ENCODE data around the gene ECE1. TPM values are rescaled to one million over a fixed set of nuclear protein-coding genes. Genes with fewer than 3 reads are reported as not detected.

The ECE1 gene
- total and polyA plus RNA-seq, 4 donors: 12.1 to 155 (median 123) TPM

DNA sequence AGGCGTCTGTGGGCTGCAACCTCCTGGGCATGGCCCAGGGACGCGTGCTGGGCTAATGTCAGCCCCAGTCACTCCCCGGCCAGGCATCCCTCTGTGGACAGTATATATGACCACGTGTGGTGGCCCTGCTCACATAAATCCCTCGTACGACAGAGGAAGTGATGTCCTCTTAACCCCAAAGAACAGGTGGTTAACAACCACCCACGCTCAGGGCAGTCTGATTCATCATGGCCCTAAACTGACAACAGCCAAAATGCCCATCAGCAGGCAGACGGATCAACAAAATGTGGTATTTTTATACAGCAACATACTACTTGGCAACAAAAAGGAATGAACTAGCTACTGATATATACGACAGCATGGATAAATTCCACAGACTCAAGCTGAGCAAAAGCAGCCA is 51.0 kb downstream of the ECE1 start:
- DNase-seq (no peak), ATAC-seq (ENCODE audit: low FRiP score) (no peak)
- no peaks in the 10 kb centered on the region for H3K27me3 ChIP-seq (ENCODE audit: control insufficient read depth in 1 of 2, insufficient read depth in 2 of 2, low read length in 1 of 2)
- peak overlapping the region in 1 of 2 donors; percentile 65 for H3K27ac ChIP-seq (ENCODE audit: low read depth in 1 of 2, low read length in 2 of 2)
- intact Hi-C loops (cut with DNase I): no loop called here
- WGBS, 2 donors: 42 to 44% methylated on average over 10 of the region's 10 CpGs
- H3K4me1 ChIP-seq (ENCODE audit: control insufficient read depth in 1 of 2, insufficient read depth in 2 of 2, low read length in 2 of 2): no peaks in the 10 kb centered on the region
- H3K36me3 ChIP-seq (ENCODE audit: control insufficient read depth in 1 of 2, insufficient read depth in 2 of 2, low read length in 1 of 2): peaks cover 4 to 6% of the 10 kb centered on the region in 2 donors
- H3K9me3 ChIP-seq (ENCODE audit: control insufficient read depth, low read length): no peaks in the 10 kb centered on the region
- H3K4me3 ChIP-seq (ENCODE audit: low read length in 2 of 2): no peak overlapping the region

DNA sequence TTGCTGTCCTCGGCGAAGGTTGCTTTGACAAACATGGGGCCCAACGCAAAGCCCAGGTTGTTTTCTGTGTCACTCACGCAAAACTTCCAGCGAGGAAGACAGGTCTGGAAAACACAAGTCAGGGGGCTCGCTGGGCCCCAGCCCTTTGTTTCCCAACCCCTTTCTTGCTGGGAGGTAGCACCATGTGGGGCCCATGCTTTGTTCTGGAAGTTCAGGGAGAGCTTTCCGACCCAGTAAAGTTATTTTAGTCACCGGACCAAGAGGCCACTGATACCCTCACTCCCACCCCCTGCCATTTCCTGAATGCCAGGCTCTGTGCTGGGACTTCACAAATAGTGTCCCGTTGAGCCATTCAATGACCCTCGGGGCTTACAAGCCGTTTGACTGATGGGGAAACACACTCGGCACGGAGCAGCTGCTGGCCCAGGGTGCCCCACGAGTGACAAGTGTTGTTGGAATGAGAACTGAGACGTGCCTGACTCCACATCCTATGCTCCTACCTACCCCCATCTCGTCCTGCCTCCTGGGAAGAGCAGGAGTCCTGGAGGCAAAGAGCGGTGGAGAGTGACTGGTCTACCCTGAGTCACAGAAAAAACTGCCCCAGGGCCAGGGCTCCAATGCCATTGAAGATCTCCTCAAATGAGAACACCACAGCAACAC is 52.0 kb downstream of the ECE1 start:
- Histone ChIP-seq H3K27me3 (ENCODE audit: control insufficient read depth in 1 of 2, insufficient read depth in 2 of 2, low read length in 1 of 2) (no peaks in the 10 kb centered on the region), H3K9me3 (ENCODE audit: control insufficient read depth, low read length) (no peaks in the 10 kb centered on the region), H3K36me3 (ENCODE audit: control insufficient read depth in 1 of 2, insufficient read depth in 2 of 2, low read length in 1 of 2) (peaks cover 0 to 4% of the 10 kb centered on the region in 2 donors), H3K4me3 (ENCODE audit: low read length in 2 of 2) (no peak overlapping the region), H3K4me1 (ENCODE audit: control insufficient read depth in 1 of 2, insufficient read depth in 2 of 2, low read length in 2 of 2) (no peaks in the 10 kb centered on the region), H3K27ac (ENCODE audit: low read depth in 1 of 2, low read length in 2 of 2) (peak overlapping the region in 1 of 2 donors; percentile 3)
- 39 to 52% methylated on average over 17 of the region's 17 CpGs for WGBS, 2 donors
- DNase-seq (peak in 1 of 2 donors; percentile 69), ATAC-seq (ENCODE audit: low FRiP score) (no peak)
- intact Hi-C loops (cut with DNase I): no loop called here

DNA sequence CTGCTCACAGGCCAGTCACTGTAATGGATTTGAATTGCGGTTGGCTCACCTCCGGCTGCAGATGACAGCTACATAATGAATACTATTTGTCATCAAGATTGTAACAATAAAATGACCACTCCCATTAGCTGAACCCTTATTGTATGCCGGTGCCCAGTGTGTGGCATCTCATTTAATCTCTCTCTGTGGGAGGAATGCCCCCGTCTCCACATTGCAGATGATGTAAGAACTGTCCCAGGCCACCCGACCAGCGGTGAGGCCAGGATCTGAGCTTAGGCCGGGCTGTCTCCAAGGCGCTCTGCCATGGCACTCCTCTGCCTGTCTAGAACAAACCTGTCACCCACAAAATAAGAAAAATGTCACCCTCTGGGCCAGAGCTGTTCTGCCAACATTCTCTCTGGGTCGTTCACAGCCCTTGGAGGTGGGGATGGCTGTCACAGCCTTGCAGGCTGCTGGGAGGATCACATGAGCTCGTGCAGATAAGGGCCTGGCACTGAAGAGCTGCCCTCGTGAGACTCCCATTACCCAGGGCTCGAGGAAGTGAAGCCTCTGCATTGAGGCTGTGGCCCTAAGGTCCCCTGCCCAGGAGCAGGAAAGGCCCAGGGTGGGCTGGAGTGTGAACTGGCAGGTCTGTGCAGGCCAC is 52.7 kb downstream of the ECE1 start:
- H3K27me3 ChIP-seq (ENCODE audit: control insufficient read depth in 1 of 2, insufficient read depth in 2 of 2, low read length in 1 of 2): no peaks in the 10 kb centered on the region
- H3K4me3 ChIP-seq (ENCODE audit: low read length in 2 of 2): no peak overlapping the region
- intact Hi-C loops (cut with DNase I): no loop called here
- no peaks in the 10 kb centered on the region for H3K9me3 ChIP-seq (ENCODE audit: control insufficient read depth, low read length)
- no peaks in the 10 kb centered on the region for H3K4me1 ChIP-seq (ENCODE audit: control insufficient read depth in 1 of 2, insufficient read depth in 2 of 2, low read length in 2 of 2)
- ATAC-seq (ENCODE audit: low FRiP score) (no peak), DNase-seq (no peak)
- peaks cover 0 to 1% of the 10 kb centered on the region in 2 donors for H3K36me3 ChIP-seq (ENCODE audit: control insufficient read depth in 1 of 2, insufficient read depth in 2 of 2, low read length in 1 of 2)
- no peak overlapping the region for H3K27ac ChIP-seq (ENCODE audit: low read depth in 1 of 2, low read length in 2 of 2)
- WGBS, 2 donors: 34 to 45% methylated on average over 12 of the region's 12 CpGs

DNA sequence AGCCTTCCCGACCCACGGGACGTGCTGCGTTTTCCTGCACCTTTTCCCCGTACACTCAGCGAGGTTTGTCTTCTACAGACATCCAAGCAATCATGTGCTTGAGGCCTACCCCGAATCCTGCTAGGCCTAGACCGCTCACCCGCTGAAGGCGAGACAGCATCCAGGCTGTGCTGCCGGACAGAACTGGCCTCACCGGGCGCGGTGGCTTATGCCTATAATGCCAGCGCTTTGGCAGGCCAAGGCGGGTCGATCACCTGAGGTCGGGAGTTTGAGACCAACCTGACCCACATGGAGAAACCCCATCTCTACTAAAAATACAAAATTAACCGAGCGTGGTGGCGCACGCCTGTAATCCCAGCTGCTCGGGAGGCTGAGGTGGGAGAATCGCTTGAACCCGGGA is 54.1 kb downstream of the ECE1 start:
- no peaks in the 10 kb centered on the region for H3K36me3 ChIP-seq (ENCODE audit: control insufficient read depth in 1 of 2, insufficient read depth in 2 of 2, low read length in 1 of 2)
- H3K27me3 ChIP-seq (ENCODE audit: control insufficient read depth in 1 of 2, insufficient read depth in 2 of 2, low read length in 1 of 2): no peaks in the 10 kb centered on the region
- intact Hi-C loops (cut with DNase I): no loop called here
- H3K27ac ChIP-seq (ENCODE audit: low read depth in 1 of 2, low read length in 2 of 2): no peak overlapping the region
- DNase-seq: no peak
- no peaks in the 10 kb centered on the region for H3K4me1 ChIP-seq (ENCODE audit: control insufficient read depth in 1 of 2, insufficient read depth in 2 of 2, low read length in 2 of 2)
- no peaks in the 10 kb centered on the region for H3K9me3 ChIP-seq (ENCODE audit: control insufficient read depth, low read length)
- no peak overlapping the region for H3K4me3 ChIP-seq (ENCODE audit: low read length in 2 of 2)
- 96 to 97% methylated on average over 25 of the region's 25 CpGs for WGBS, 2 donors
- no peak for ATAC-seq (ENCODE audit: low FRiP score)

DNA sequence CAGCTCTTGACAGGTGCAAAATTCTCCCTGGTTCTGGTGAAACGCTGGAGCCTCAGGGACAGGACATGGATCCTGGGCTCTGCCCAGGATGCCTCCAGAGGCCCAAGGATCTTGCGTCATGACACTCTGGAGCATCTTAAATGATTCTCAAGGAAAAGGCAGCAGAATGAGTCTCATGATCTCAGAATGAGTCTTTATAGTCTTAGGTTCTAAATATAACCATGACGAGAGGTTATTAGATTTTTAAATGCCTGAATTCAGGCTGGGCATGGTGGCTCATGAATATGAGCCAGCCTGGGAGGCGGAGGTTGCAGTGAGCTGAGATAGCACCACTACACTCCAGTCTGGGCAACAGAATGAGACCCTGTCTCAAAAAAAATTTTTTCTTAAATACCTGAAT is 55.5 kb downstream of the ECE1 start:
- no peaks in the 10 kb centered on the region for H3K36me3 ChIP-seq (ENCODE audit: control insufficient read depth in 1 of 2, insufficient read depth in 2 of 2, low read length in 1 of 2)
- no peak for ATAC-seq (ENCODE audit: low FRiP score)
- intact Hi-C loops (cut with DNase I): no loop called here
- no peaks in the 10 kb centered on the region for H3K4me1 ChIP-seq (ENCODE audit: control insufficient read depth in 1 of 2, insufficient read depth in 2 of 2, low read length in 2 of 2)
- no peaks in the 10 kb centered on the region for H3K9me3 ChIP-seq (ENCODE audit: control insufficient read depth, low read length)
- 55 to 56% methylated on average over 4 of the region's 4 CpGs for WGBS, 2 donors
- no peak for DNase-seq
- H3K27ac ChIP-seq (ENCODE audit: low read depth in 1 of 2, low read length in 2 of 2): no peak overlapping the region
- no peaks in the 10 kb centered on the region for H3K27me3 ChIP-seq (ENCODE audit: control insufficient read depth in 1 of 2, insufficient read depth in 2 of 2, low read length in 1 of 2)
- H3K4me3 ChIP-seq (ENCODE audit: low read length in 2 of 2): no peak overlapping the region

DNA sequence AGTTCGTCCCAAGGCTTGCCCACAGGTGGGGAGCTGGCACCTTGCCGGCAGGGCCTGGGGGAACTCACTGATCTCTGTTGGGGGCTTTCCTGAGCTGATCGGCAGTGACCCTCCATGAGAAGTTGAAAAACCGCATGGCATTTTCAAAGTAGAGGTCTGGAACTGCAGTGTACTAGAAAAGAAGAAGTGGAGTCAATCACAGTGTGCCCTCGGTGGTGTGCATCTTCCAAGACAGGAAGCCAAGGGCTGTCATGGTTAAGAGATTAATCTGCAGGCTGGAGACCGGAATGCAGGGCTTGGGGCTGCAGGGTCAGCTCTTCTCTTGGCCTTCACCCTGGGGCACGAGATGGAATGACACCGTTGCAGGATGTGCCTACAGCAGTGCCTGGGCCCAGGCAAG is 56.8 kb downstream of the ECE1 start:
- no peak for ATAC-seq (ENCODE audit: low FRiP score)
- Histone ChIP-seq H3K36me3 (ENCODE audit: control insufficient read depth in 1 of 2, insufficient read depth in 2 of 2, low read length in 1 of 2) (no peaks in the 10 kb centered on the region), H3K27ac (ENCODE audit: low read depth in 1 of 2, low read length in 2 of 2) (no peak overlapping the region)

DNA sequence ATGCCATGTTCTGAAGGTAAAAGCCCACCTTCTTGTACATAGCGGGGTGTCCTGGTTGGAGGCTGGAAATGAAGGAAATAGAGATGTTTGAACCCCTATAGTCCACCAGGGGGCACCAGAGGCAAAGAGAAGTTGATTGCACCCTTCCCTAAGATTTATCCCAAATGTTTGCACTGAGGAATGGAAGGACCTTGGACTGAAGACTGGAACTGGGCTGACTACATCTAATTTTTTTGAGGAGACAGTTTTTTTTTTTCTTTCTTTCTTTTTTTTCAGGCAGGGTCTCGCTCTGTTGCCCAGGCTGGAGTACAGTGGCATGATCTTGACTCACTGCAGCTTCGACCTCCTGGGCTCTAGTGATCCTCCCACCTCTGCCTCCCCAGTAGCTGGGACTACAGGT is 58.2 kb downstream of the ECE1 start:
- Histone ChIP-seq H3K36me3 (ENCODE audit: control insufficient read depth in 1 of 2, insufficient read depth in 2 of 2, low read length in 1 of 2) (peaks cover 0 to 3% of the 10 kb centered on the region in 2 donors), H3K4me1 (ENCODE audit: control insufficient read depth in 1 of 2, insufficient read depth in 2 of 2, low read length in 2 of 2) (no peaks in the 10 kb centered on the region), H3K27ac (ENCODE audit: low read depth in 1 of 2, low read length in 2 of 2) (no peak overlapping the region), H3K27me3 (ENCODE audit: control insufficient read depth in 1 of 2, insufficient read depth in 2 of 2, low read length in 1 of 2) (no peaks in the 10 kb centered on the region), H3K4me3 (ENCODE audit: low read length in 2 of 2) (no peak overlapping the region), H3K9me3 (ENCODE audit: control insufficient read depth, low read length) (no peaks in the 10 kb centered on the region)
- ATAC-seq (ENCODE audit: low FRiP score) (peak; percentile 87), DNase-seq (no peak)
- intact Hi-C loops (cut with DNase I): loop anchor here (1.0 kb wide), 1 partner anchor 136 kb away; no protein-coding TSS in a partner anchor
- whole genome bisulfite sequencing, 2 donors: 68 to 75% methylated on average over 3 of the region's 3 CpGs

More for the DNA sequence above, 56.8 kb downstream of the ECE1 start:
- DNase-seq: no peak
- Histone ChIP-seq H3K9me3 (ENCODE audit: control insufficient read depth, low read length) (no peaks in the 10 kb centered on the region), H3K27me3 (ENCODE audit: control insufficient read depth in 1 of 2, insufficient read depth in 2 of 2, low read length in 1 of 2) (no peaks in the 10 kb centered on the region), H3K4me3 (ENCODE audit: low read length in 2 of 2) (no peak overlapping the region), H3K4me1 (ENCODE audit: control insufficient read depth in 1 of 2, insufficient read depth in 2 of 2, low read length in 2 of 2) (no peaks in the 10 kb centered on the region)
- intact Hi-C loops (cut with DNase I): no loop called here
- WGBS, 2 donors: 74 to 78% methylated on average over 8 of the region's 8 CpGs

DNA sequence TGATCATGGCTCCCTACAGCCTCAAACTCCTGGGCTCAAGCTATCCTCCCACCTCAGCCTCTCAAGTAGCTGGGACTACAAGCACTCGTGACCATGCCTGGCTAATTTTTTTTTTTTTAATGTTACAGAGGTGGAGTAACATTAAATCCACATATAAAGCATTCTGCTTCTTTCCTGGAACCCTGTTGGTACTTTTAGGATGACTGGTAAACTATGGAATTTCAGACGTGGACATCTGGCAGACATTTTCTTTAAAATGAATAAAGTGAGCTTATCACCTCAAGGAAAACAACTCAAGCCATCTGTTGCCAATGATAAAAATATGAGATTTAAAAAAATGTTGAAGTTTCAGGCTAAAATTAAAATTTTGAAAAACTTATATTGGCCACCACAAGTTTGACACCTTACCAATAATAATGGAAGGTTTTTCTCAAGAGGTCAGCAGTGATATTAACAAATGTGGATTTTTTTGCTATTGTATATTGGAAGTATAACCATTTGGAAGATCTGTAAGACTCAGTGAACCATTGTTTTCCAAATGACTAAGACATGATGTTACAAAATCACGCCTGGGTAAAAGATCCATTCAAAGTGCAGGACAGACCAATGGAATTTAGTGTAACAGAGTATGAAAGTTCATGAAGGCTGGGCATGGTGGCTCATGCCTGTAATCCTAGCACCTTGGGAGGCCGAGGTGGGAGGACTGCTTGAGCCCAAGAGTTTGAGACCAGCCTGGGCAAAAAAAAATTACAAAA is 60.8 kb downstream of the ECE1 start:
- Histone ChIP-seq H3K36me3 (ENCODE audit: control insufficient read depth in 1 of 2, insufficient read depth in 2 of 2, low read length in 1 of 2) (peaks cover 6 to 9% of the 10 kb centered on the region in 2 donors), H3K9me3 (ENCODE audit: control insufficient read depth, low read length) (no peaks in the 10 kb centered on the region), H3K4me1 (ENCODE audit: control insufficient read depth in 1 of 2, insufficient read depth in 2 of 2, low read length in 2 of 2) (no peaks in the 10 kb centered on the region), H3K27ac (ENCODE audit: low read depth in 1 of 2, low read length in 2 of 2) (no peak overlapping the region), H3K4me3 (ENCODE audit: low read length in 2 of 2) (no peak overlapping the region), H3K27me3 (ENCODE audit: control insufficient read depth in 1 of 2, insufficient read depth in 2 of 2, low read length in 1 of 2) (no peaks in the 10 kb centered on the region)
- no peak for ATAC-seq (ENCODE audit: low FRiP score)
- no peak for DNase-seq
- intact Hi-C loops (cut with DNase I): loop anchor here in 1 of 2 donors (10.0 kb wide), 1 partner anchor 425 kb away; no protein-coding TSS in a partner anchor
- 47 to 59% methylated on average over 4 of the region's 4 CpGs for WGBS, 2 donors
